Hepatocyte (in vitro differentiated cells): ENCODE data around the gene CENPP.

Experiments
- EZH2 ChIP-seq: fragments of 200-600 bp; sonication (generic); IDR thresholded peaks from 2 replicates; pipeline ENCODE4 v1.6.1; 2016; ENCODE audit warnings: antibody characterized with exemption, mild to moderate bottlenecking, borderline replicate concordance
- TF ChIP-seq, protein P1 (sequence below): fragments of 200-600 bp; sonication (generic); IDR thresholded peaks from 2 replicates; pipeline ENCODE4 v1.5.1; 2016; ENCODE audit warnings: antibody characterized with exemption, mild to moderate bottlenecking; ENCODE audit not compliant: poor library complexity

DNA sequence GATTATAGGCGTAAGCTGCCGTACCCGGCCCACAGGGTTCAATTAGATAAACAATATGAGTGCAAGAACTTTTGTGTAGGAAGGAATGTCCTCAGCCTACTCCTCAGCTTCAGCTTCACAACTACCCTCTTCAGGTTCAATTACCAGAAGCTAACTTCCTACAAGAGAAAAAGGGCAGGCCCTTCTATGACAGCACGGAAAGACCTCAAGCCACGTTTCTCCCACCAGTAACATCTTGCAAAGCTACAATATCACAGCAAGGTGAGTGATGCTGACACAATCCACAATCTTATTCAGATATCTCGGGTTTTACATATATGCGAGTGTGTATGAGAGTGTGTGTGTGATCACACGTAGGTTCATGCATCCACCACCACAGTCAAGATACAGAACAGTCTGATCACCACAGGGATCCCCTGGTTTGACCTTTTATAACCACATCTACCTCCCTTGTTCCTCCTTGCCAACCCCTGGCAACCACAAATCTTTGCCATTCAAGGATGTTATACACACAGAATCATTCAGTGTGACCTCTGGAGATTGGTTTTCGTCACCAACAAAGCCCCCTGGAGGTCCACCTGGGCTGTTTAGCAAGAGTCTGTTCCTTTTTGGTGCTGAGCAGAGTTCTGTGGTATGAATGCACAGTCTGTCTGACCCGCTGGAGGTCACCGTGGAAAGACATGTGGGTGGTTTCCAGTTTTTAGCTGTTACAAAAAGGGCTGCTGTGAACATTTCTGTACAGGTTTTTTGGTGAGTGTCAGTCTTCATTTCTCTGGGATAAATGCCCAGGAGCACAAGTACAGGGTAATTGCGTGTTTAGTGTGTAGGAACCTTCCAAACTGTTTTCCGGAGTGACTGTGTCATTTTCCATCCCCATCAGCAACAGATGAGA is 305.9 kb downstream of the CENPP start:
- TF ChIP-seq, protein P1, sequence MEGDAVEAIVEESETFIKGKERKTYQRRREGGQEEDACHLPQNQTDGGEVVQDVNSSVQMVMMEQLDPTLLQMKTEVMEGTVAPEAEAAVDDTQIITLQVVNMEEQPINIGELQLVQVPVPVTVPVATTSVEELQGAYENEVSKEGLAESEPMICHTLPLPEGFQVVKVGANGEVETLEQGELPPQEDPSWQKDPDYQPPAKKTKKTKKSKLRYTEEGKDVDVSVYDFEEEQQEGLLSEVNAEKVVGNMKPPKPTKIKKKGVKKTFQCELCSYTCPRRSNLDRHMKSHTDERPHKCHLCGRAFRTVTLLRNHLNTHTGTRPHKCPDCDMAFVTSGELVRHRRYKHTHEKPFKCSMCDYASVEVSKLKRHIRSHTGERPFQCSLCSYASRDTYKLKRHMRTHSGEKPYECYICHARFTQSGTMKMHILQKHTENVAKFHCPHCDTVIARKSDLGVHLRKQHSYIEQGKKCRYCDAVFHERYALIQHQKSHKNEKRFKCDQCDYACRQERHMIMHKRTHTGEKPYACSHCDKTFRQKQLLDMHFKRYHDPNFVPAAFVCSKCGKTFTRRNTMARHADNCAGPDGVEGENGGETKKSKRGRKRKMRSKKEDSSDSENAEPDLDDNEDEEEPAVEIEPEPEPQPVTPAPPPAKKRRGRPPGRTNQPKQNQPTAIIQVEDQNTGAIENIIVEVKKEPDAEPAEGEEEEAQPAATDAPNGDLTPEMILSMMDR = no peak
- no peak for TF ChIP-seq EZH2
